WTC11 (cell line): ENCODE data around the gene CFAP99. TPM values are rescaled to one million over a fixed set of nuclear protein-coding genes. Genes with fewer than 3 reads are reported as not detected.

Experiments used
- ATAC-seq: fragments of 200-7000 bp; cut with Tn5 transposase; 2 replicates; pipeline ENCODE4 v1.10.0; 2021; ENCODE audit warnings: mild to moderate bottlenecking, moderate library complexity
- CTCF ChIA-PET: fragments of 300-600 bp; sonication (Branson Sonifier 250); formaldehyde crosslinking; loops from one replicate; lab custom pipeline; 2021; ENCODE audit warnings: antibody characterized with exemption; lab: Charles Lee
- POLR2A ChIA-PET: fragments of 350-600 bp; sonication (Branson Sonifier 250); formaldehyde crosslinking; loops from one replicate; lab custom pipeline; 2021; ENCODE audit warnings: antibody characterized with exemption; lab: Charles Lee
- DNase-seq: peaks from one replicate; pipeline ENCODE4 v3.0.0; 2021; ENCODE audit warnings: low spot score
- H3K27ac Mint-ChIP-seq: 2 replicates; pipeline ENCODE4 v1.8.0; 2021; ENCODE audit warnings: mixed read lengths
- H3K27me3 Mint-ChIP-seq: 2 replicates; pipeline ENCODE4 v1.8.0; 2021; ENCODE audit warnings: low read depth, mild to moderate bottlenecking, moderate library complexity, mixed read lengths
- H3K36me3 Mint-ChIP-seq: 2 replicates; pipeline ENCODE4 v1.8.0; 2021; ENCODE audit warnings: mixed read lengths
- H3K4me1 Mint-ChIP-seq: 2 replicates; pipeline ENCODE4 v1.8.0; 2022; ENCODE audit warnings: mixed read lengths
- H3K4me3 Mint-ChIP-seq: 2 replicates; pipeline ENCODE4 v1.8.0; 2021; ENCODE audit warnings: mild to moderate bottlenecking, moderate library complexity, mixed read lengths
- H3K9me3 Mint-ChIP-seq: 2 replicates; pipeline ENCODE4 v1.8.0; 2021; ENCODE audit warnings: mixed read lengths
- AFF4 ChIP-seq: sonication (generic); formaldehyde crosslinking; IDR thresholded peaks from 2 replicates; pipeline ENCODE4 v1.8.1; 2023; ENCODE audit warnings: mild to moderate bottlenecking, missing genetic modification reagents, borderline replicate concordance
- AR ChIP-seq: fragments of 250-450 bp; sonication (Bioruptor Pico); IDR thresholded peaks from 2 replicates; pipeline ENCODE4 v1.9.0; 2021; ENCODE audit warnings: mild to moderate bottlenecking
- CBFB ChIP-seq: sonication (generic); formaldehyde crosslinking; IDR thresholded peaks from 2 replicates; pipeline ENCODE4 v1.8.1; 2022; ENCODE audit warnings: mild to moderate bottlenecking, low read depth, missing genetic modification reagents
- HMGA2 ChIP-seq: fragments of 250-450 bp; sonication (Bioruptor Pico); IDR thresholded peaks from 2 replicates; pipeline ENCODE4 v1.4.0; 2021; ENCODE audit warnings: mild to moderate bottlenecking, moderate library complexity
- IRF1 ChIP-seq: sonication (generic); formaldehyde crosslinking; IDR thresholded peaks from 2 replicates; pipeline ENCODE4 v1.8.0; 2023; ENCODE audit warnings: missing genetic modification reagents
- IRF2 ChIP-seq: sonication (generic); formaldehyde crosslinking; IDR thresholded peaks from 2 replicates; pipeline ENCODE4 v1.8.0; 2022; ENCODE audit warnings: low read depth, missing genetic modification reagents, borderline replicate concordance
- KAT7 ChIP-seq: sonication (generic); formaldehyde crosslinking; IDR thresholded peaks from 2 replicates; pipeline ENCODE4 v1.8.1; 2023; ENCODE audit warnings: missing genetic modification reagents, mild to moderate bottlenecking, borderline replicate concordance
- MXD4 ChIP-seq: fragments of 250-450 bp; sonication (Bioruptor Pico); IDR thresholded peaks from 2 replicates; pipeline ENCODE4 v1.8.0; 2021; ENCODE audit warnings: mild to moderate bottlenecking, moderate library complexity, borderline replicate concordance
- PREB ChIP-seq: sonication (generic); formaldehyde crosslinking; IDR thresholded peaks from 2 replicates; pipeline ENCODE4 v1.8.1; 2022; ENCODE audit warnings: mild to moderate bottlenecking, missing genetic modification reagents, moderate library complexity, borderline replicate concordance
- TEAD1 ChIP-seq: sonication (generic); formaldehyde crosslinking; IDR thresholded peaks from 2 replicates; pipeline ENCODE4 v1.8.0; 2022; ENCODE audit warnings: mild to moderate bottlenecking, missing genetic modification reagents
- ZBTB21 ChIP-seq: sonication (generic); formaldehyde crosslinking; IDR thresholded peaks from 2 replicates; pipeline ENCODE4 v1.8.1; 2023; ENCODE audit warnings: mild to moderate bottlenecking, missing genetic modification reagents, borderline replicate concordance
- ZNF121 ChIP-seq: sonication (generic); formaldehyde crosslinking; IDR thresholded peaks from 2 replicates; pipeline ENCODE4 v1.8.0; 2023; ENCODE audit warnings: missing genetic modification reagents
- ZNF317 ChIP-seq: sonication (generic); formaldehyde crosslinking; IDR thresholded peaks from 2 replicates; pipeline ENCODE4 v1.8.1; 2023; ENCODE audit warnings: low read depth, mild to moderate bottlenecking, moderate library complexity, missing genetic modification reagents, borderline replicate concordance
- ZNF671 ChIP-seq: fragments of 250-450 bp; sonication (Bioruptor Pico); IDR thresholded peaks from 2 replicates; pipeline ENCODE4 v1.8.0; 2021; ENCODE audit warnings: mild to moderate bottlenecking
- total RNA-seq: library from RNA; stranded (reverse); gene quantifications from 3 replicates; pipeline ENCODE4 v1.2.3, GENCODE V29; 2021
- TF ChIP-seq, protein P1 (sequence below): sonication (generic); formaldehyde crosslinking; IDR thresholded peaks from 2 replicates; pipeline ENCODE4 v1.8.0; 2022; ENCODE audit warnings: mild to moderate bottlenecking, missing genetic modification reagents

The CFAP99 gene
- total RNA-seq, 1 experiment from 2014 or later, result not detected

GRCh38 chr4:2396781-2397368 is 21.9 kb upstream of the CFAP99 start:
- ATAC-seq (no peak; the same call in 1 of the 2 replicates), DNase-seq (no peak)
- peaks cover 6% of the 10 kb centered on the region for H3K27me3 Mint-ChIP-seq
- peaks cover 33% of the 10 kb centered on the region for H3K4me1 Mint-ChIP-seq
- no peaks in the 10 kb centered on the region for H3K36me3 Mint-ChIP-seq
- CTCF ChIA-PET, result no interaction called here
- POLR2A ChIA-PET, result no interaction called here
- peaks cover 4% of the 10 kb centered on the region; the same call in 1 of the 2 replicates for H3K9me3 Mint-ChIP-seq
- H3K4me3 Mint-ChIP-seq, result no peak overlapping the region
- TF ChIP-seq ZNF671 (CRISPR knock-in tag) (no peak), ZBTB21 (CRISPR knock-in tag) (no peak), HMGA2 (CRISPR knock-in tag) (no peak), ZNF317 (CRISPR knock-in tag) (no peak), KAT7 (CRISPR knock-in tag) (no peak), ZNF121 (CRISPR knock-in tag) (no peak), AR (no peak), CBFB (no peak), IRF2 (CRISPR knock-in tag) (no peak), PREB (CRISPR knock-in tag) (no peak), IRF1 (CRISPR knock-in tag) (no peak), AFF4 (CRISPR knock-in tag) (no peak), TEAD1 (CRISPR knock-in tag) (no peak), MXD4 (CRISPR knock-in tag) (no peak)
- TF ChIP-seq, protein P1, sequence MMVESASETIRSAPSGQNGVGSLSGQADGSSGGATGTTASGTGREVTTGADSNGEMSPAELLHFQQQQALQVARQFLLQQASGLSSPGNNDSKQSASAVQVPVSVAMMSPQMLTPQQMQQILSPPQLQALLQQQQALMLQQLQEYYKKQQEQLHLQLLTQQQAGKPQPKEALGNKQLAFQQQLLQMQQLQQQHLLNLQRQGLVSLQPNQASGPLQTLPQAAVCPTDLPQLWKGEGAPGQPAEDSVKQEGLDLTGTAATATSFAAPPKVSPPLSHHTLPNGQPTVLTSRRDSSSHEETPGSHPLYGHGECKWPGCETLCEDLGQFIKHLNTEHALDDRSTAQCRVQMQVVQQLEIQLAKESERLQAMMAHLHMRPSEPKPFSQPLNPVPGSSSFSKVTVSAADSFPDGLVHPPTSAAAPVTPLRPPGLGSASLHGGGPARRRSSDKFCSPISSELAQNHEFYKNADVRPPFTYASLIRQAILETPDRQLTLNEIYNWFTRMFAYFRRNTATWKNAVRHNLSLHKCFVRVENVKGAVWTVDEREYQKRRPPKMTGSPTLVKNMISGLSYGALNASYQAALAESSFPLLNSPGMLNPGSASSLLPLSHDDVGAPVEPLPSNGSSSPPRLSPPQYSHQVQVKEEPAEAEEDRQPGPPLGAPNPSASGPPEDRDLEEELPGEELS (CRISPR knock-in tag), result no peak
- H3K27ac Mint-ChIP-seq, result no peak overlapping the region
